GM21825 (cell line): ENCODE measurements around the gene GCNT2.
A peak's percentile ranks its signal among the peaks of the same experiment; 100 is the strongest.
"Not testable (repeated sequence)": the region's sequence is repeated elsewhere in the genome, so short reads cannot be mapped to it uniquely, and the experiment has no call there.

Experiments
- ATAC-seq: cut with Tn5 transposase; IDR thresholded peaks from one replicate; pipeline ENCODE4 v1.9.1; 2021; ENCODE audit warnings: mild to moderate bottlenecking, moderate library complexity; ENCODE audit not compliant: unreplicated experiment

Gene GCNT2

DNA sequence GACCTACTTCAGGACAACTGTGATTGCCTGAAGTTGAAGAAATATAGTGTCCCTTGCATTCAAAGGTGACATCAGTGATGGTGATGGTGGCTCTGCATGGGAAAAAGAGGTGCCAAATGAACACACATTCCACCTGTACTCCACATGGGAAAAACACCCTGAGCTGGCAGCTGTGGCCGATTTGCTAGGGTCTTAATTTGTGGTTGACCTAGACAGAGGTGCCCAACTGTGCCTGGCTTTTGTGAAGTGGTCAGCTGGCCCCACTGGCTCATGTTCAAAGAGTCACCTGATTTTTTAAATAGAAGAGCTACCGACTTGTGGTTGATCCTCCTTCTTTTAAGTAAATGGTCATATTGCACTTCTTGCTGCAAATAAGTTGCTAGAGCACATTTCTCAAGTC lies 7.6 kb upstream of the GCNT2 start:
- no peak for ATAC-seq

DNA sequence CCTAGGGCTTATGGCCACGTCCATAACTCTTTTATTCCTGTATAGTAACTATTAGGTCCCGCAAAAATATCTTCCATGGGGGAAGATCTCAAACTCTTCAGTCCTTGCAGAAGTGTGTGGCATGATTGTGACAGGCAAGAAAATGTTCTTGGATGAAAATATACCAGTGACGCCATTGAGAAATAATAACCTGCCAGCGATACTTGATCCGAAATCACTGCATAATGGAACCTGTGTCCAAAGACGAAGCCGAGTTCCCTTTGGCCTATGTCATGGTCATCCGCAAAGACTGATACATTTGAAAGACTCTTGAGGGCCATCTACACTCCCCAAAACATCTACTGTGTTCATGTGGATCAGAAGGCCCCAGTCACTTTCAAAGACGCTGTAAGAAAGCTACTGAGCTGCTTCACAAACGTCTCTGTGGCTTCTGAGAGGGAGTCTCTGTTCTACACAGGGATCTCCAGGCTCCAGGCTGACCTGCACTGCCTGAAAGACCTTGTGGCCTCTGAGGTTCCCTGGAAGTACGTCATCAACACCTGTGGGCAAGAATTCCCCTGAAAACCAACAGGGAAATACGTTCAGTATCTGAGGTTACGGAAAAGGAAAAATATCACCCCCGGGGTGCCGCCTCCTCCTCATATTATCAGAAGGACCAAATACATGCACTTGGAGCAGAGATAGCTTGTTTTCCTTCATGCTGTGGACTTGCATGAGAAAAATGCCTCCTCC lies 6.9 kb upstream of the GCNT2 start:
- ATAC-seq = no peak

DNA sequence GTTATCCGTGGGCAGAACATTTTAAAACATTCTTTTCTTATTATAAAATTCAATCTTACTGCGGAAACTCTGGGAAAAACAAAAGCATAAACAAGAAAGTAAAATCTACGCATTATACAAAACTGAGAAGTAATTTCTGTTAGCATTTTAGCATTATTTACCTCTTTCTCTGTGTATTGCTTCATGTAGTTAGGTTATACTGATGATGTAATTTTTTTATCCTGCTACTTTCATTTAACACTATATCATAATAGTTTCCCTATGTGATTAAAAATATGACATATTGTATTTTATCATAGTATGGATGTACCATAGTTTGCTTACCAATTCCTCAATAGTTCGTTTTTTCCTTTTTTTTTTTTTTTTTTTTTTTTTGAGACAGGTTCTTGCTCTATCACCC lies 4.2 kb upstream of the GCNT2 start:
- ATAC-seq = no peak

DNA sequence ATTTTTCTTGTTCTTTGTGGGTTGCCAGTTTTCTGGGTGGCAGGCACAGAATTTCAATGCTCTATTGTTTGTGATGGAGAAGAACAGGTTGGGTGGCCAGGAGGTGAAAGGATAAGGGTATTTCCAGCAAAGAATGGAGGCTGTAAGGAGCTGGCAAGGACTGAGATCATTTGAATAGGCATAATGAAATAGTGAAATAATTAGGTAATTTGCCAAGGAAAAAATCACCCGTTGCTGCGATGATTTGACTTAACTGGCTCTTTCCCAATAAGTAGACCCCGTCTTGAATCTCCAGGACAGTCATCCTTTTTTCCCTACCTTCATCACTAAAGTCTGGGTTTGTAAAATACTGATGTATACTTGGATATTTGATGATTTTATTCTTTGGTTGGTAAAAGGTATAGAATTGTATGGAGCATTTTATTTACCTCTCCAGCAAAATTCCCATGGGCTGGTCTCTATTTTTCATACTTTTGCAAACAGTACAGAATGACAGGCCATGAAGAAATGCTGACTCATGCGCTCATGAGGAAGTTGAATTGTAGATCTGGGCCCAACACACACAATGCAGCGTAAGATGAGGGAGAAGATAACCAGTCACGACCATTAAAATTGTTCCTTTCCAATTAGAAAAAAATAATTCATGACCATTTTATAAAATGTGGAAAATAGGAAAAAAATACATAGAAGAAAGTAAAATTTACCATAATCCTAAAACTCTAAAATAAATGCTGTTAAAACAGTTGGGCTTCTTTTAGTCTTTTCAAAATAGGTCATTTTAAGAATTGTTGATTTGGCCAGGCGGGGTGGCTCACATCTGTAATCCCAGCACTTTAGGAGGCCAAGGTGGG lies 2.4 kb upstream of the GCNT2 start:
- no peak for ATAC-seq

DNA sequence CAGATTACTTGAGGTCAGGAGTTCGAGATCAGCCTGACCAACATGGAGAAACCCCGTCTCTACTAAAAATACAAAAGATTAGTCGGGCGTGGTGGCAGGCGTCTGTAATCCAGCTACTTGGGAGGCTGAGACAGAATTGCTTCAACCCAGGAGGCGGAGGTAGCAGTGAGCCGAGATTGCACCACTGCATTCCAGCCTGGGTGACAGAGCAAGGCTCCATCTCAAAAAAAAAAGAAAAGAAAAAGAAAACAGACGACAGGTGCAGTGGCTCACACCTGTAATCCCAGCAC lies 1.8 kb upstream of the GCNT2 start:
- ATAC-seq = not testable (repeated sequence)

DNA sequence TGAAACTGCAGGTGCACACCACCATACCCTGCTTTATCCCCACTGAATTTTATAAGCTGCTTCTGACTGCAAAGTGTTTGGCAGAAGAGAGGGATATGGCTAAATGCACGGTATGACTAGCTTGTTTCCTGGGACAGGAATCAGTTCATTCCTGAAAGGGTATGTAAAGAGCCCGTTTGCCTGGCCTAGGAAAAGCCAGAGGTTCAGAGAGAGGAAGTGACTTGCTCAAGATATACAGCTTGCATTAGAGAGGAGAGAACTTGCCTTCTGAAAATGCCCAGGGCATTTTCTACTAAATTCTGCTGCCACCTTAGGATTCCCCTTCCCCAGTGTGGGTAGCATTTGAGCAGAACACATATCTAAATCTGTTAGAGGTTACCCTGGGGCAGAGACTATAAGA lies 683 bp upstream of the GCNT2 start:
- peak; percentile 18 for ATAC-seq

DNA sequence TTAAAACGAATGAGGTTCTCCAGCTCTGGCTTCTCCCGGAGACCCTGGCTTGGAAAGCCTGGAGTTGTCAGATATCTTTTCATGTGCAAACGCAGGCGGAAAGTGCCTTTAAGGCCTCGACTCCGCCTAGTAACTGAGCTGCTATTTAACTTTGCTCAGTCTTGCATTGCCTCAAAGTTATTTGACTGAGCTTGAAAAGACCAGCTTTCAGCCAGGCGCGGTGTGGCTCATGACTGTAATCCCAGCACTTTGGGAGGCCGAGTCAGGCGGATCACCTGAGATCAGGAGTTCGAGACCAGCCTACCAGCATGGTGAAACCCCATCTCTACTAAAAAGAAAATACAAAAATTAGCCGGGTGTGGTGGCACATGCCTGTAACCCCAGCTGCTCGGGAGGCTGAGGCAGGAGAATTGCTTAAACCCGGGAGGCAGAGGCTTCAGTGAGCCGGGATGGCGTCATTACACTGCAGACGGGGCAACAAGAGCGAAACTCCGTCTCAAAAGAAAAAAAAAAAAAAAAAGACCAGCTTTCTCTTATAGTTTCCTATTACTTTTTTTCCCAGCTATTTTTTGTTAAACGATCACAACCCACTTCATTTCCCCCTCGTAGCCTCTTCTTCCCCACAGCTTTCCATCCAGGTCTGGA lies 1.9 kb downstream of the GCNT2 start:
- no peak for ATAC-seq

DNA sequence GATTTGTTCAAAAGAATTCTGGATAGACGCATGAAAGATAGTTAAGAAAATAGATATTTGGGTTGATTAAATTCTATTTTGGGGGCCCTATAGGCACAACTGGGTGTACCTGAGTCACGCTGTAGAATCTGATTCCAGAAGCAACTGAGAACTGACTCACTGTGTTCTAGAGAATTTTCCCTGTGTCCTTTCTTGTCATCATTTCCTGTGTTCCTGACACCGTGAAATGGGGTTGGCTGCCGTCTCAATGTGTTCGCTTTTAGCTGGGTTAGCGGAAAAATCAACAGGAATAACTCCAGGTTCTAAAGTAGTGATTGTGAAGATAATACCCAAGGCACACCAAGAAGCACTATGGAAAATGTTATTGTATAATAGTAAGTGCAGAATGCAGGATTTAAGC lies 5.0 kb downstream of the GCNT2 start:
- no peak for ATAC-seq

DNA sequence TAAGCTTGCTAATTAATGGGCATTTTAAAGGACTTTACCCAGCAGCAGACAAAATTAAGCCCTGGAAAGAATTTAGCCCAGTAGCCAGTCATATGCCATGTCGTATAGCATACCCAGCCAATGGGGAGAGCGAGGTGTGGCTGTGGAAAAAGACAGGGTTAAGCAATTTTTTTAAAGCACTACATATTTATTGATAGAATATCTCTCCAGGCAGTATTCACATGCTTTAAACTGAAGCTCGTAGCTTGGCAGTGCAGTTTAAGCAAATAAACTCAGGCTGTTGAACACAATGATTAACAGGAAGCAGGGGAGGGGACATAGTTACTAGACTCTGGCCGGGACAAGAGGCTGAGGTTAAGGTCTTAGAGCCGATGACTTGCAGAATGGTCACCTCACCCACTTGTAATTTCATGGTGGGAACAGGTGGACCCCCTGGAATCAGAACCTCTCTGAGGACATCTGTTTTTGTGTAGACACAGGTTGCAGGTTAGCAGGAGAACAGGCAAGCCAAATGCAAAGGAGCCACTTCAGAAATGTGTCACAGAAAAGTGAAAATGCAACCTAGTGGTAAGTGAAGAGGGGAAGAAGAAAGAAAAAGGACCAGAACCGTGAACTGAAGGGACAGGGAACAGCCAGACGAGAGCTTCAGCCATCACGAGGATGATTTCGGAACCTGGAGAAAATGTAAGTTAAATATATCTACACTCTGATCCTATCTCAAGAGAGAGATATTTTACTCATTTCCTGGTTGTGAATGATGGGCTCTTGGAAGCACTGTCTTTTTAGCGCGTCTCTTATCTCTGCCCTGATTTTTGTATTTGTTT lies 7.2 kb downstream of the GCNT2 start:
- ATAC-seq = peak; percentile 49

DNA sequence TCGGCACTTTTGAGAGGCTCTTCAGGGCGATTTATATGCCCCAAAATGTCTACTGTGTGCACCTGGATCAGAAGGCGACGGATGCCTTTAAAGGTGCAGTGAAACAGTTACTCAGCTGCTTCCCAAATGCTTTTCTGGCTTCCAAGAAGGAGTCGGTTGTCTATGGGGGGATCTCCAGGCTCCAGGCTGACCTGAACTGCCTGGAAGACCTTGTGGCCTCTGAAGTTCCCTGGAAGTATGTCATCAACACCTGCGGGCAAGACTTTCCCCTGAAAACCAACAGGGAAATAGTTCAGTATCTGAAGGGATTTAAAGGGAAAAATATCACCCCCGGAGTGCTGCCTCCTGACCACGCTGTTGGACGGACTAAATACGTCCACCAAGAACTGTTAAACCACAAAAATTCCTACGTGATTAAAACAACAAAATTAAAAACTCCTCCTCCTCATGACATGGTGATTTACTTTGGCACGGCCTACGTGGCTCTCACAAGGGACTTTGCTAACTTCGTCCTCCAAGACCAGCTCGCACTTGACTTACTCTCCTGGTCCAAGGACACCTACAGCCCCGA lies 8.2 kb downstream of the GCNT2 start:
- ATAC-seq = no peak

DNA sequence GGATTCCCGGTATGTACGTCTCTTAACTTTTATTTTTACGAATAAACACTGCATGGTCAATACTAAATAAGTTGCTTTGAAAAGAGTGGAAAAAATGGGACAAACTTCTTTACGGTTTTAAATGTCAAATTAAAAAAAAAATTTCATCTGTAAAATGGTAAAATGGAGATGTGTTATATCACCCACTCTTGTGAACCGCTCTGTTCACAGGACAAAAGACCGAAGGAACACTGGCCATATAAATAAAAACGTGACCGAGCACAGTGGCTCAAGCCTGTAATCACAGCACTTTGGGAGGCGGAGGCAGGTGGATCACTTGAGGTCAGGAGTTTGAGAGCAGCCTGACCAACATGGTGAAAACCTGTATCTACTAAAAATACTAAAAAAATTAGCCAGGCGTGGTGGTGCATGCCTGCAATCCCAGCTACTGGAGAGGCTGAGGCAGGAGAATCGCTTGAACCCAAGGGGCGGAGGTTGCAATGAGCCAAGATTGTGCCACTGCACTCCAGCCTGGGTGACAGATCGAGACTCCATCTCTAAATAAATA lies 8.8 kb downstream of the GCNT2 start:
- ATAC-seq = not testable (repeated sequence)

DNA sequence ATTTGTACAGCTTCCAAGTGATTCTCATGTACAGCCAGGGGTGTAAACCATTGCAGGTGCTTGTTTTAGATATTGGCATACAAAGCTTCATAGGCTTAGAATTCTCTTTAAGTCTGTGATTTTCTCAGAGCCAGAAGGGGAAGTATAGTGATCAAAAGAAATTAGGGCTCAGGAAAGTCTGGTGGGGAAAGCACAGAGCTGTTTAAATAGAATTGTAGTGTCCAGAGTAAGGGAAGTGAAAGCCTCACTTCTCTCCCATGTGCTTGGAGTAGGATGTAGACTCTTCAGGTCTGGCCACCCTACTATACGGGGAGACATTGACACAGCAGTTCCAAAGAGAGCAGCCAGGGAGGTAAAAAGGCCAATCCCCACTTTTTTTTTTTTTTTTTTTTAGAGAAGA lies 10.4 kb downstream of the GCNT2 start:
- peak; percentile 12 for ATAC-seq

DNA sequence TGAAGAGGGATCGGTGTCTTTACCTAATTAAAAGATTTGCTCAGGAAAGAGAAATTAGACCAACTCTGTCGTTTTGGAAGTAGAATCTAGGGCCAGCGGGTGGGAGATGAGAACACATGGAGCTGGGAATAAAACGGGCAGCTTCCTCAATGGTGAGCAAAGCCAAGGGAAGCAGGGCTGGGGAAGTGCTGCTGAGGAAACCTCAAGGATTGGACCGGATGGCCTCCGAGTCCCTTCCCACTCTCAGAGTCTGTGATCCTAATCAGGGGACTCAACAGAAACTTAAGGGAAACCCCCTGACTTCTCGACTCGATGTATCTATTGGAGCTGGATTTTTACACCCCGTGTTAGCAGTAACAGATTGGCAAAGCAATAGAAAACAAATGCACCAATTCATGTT lies 10.8 kb downstream of the GCNT2 start:
- no peak for ATAC-seq

DNA sequence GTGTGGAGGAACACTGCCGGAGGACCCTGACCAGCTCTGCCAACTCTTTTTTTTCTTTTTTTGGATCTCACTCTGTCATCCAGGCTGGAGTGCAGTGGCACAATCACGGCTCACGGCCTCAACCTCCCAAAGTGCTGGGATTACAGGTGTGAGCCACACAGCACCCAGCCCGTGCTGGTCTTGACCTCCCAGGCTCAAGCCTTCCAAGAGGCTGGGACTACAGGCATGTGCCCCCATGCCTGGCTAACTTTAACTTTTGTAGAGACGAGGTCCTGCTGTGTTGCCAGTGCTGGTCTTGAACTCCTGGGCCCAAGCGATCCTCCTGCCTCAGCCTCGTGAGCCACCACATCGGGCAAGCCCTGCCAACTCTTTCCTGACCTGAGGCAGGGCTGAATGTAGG lies 11.2 kb downstream of the GCNT2 start:
- no peak for ATAC-seq

DNA sequence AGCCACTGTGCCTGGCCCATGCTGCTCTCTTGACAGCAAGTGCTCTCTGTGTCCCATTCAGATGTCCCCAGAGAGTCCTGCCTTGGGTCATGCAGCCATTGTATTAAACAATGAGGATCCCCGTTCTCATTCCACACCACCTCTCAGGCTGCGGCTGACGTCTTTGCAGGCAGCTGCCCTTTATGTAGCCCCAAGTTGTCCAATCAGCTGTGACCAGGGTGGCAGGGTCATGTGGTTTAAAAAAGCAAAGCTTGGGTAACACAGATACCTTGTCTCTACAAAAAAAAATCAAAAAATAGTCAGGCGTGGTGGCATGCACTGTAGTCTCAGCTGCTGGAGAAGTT lies 13.2 kb downstream of the GCNT2 start:
- peak; percentile 16 for ATAC-seq

DNA sequence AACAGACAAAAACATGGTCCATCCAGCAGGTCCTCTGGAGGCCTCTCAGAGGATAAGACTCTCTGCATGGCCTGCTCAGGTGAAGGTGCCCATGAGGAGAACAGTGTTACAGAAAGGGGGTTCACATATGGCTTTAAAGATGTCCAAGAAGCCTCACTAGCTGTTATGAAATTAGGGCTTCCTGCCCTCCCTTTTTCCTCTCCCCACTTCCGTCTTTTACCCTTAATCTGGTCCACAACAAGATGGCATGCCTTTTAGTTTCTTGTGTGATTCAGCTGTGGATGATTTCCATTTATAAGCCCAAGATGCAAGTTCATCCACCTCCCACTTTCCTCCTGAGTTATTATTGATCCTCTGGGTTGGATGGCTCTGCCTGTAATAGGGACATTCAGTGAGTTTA lies 14.0 kb downstream of the GCNT2 start:
- no peak for ATAC-seq

DNA sequence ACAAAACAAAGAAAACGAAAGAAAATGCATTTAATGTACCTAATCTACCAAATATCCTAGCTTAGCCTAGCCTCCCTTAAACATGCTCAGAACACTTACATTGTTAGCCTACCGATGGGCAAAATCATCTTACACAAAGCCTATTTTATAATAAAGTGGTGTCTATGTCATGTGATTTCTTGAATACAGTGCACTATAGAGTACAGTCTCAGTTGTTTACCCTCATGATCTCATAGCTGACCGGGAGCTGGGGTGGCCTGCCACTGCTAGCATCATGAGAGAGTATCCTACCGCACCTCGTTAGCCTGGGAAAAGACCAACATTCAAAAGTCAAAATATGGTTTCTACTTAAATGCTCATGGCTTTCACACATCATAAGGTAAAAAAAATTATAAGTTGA lies 16.6 kb downstream of the GCNT2 start:
- no peak for ATAC-seq

DNA sequence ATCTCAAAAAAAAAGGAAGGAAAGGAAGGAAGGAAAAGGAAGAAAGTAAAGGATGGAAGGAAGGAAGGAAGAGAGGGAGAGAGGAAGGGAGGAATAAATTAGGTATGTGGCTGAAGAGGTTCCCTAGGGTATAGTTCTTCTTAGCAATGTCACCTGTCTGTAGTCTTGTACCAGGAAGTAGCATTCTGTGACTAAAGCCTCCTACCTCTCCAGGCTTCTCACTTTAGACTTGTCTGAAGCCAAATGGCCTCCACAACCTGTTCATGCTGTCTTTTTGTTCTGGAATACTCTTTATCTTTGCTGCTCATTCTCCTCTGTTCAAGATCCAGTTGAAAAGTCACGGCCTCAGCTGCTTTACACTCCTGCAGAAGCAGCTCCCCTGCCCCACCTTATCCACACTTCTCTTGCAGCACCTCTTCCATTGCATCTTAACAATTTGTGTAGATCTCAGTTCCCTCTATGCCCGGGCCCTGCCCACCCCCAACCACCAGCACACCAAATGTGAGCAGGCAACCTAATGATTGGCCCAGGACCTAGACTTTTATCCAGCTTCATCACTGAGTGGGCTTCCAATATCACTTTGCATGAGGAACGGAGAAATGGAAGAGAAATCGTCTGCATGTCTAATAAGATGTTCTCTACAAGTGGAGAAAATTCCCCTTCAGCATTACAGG lies 19.1 kb downstream of the GCNT2 start:
- ATAC-seq = no peak

DNA sequence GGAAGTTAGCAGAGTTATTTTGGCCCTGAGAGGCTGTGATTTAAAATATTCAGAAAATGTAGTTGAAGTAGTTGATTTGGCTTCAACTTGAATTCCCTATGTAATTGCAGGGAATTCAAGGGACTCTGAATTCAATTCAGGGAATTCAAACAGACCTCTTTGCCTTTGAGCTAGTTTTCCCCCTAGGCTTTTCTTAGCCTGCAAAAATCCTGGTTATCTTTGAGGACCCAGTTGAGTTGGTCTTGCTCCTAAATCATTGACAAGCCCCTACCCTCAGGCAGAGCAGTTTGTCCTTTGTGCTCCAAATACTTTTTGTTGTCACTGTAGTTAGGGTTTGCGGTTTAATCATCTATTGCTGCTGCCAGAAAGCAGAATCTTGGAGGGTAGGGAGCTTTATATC lies 20.4 kb downstream of the GCNT2 start:
- no peak for ATAC-seq

DNA sequence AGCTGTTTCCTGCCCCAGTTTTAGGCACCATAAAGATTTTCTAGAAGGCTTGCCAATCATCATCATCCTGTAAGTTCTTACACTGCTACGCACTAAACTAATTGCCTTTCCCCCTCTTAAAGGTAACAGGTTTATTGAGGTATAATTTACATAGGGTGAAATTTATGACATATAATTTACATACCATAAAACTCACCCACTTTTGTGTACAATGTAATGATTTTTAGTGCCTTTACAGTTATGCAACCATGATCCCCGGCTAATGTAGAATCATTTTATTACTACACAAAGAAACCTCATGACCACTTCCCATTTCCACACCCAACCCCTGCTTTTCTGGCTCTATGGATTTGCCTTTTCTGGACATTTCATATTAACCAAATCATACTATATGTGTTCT lies 21.1 kb downstream of the GCNT2 start:
- no peak for ATAC-seq
